ENCODE data around the gene MRC2.

Gene MRC2

GRCh38 chr17:62665599-62665998 lies 38.1 kb downstream of the MRC2 start:
- DNase-seq = no peak

GRCh38 chr17:62666061-62666800 lies 38.8 kb downstream of the MRC2 start:
- no peak for DNase-seq

- DNase-seq = no peak
Measured at GRCh38 chr17:62666801-62667591, 39.5 kb downstream of the MRC2 start.

GRCh38 chr17:62668091-62668804 lies 40.8 kb downstream of the MRC2 start:
- DNase-seq = no peak

GRCh38 chr17:62670202-62670821 lies 42.8 kb downstream of the MRC2 start:
- DNase-seq = no peak

GRCh38 chr17:62671553-62671952 lies 44.1 kb downstream of the MRC2 start:
- DNase-seq = no peak

GRCh38 chr17:62672957-62673356 lies 45.5 kb downstream of the MRC2 start:
- no peak for DNase-seq

- DNase-seq = no peak
Measured at GRCh38 chr17:62673614-62674362, 46.3 kb downstream of the MRC2 start.

- no peak for DNase-seq
Measured at GRCh38 chr17:62674363-62674739, 46.9 kb downstream of the MRC2 start.

GRCh38 chr17:62674841-62675240 lies 47.4 kb downstream of the MRC2 start:
- DNase-seq = no peak

- DNase-seq = no peak
Measured at GRCh38 chr17:62675260-62675659, 47.8 kb downstream of the MRC2 start.

GRCh38 chr17:62675701-62676100 lies 48.2 kb downstream of the MRC2 start:
- no peak for DNase-seq

- DNase-seq = no peak
Measured at GRCh38 chr17:62676231-62676943, 48.9 kb downstream of the MRC2 start.

- no peak for DNase-seq
Measured at GRCh38 chr17:62676952-62677596, 49.6 kb downstream of the MRC2 start.

- DNase-seq = no peak
Measured at GRCh38 chr17:62678214-62678919, 50.9 kb downstream of the MRC2 start.

- DNase-seq = no peak
Measured at GRCh38 chr17:62679866-62680377, 52.5 kb downstream of the MRC2 start.

GRCh38 chr17:62680541-62681052 lies 53.1 kb downstream of the MRC2 start:
- DNase-seq = no peak

GRCh38 chr17:62681061-62681938 lies 53.8 kb downstream of the MRC2 start:
- no peak for DNase-seq

GRCh38 chr17:62681939-62682381 lies 54.5 kb downstream of the MRC2 start:
- no peak for DNase-seq
